Gastrocnemius medialis (tissue), 4 donors: ENCODE data around the gene COL6A5.

Experiments used
- CTCF ChIP-seq, 5 experiments: fragments of 450-650 bp in 3 of 5; fragments of 200-600 bp in 2 of 5; sonication (generic) in 2 of 5; IDR thresholded peaks in 4 of 5; conservative IDR thresholded peaks in 1 of 5; 1 replicate in 4 of 5; 2 replicates in 1 of 5; pipeline ENCODE4 v1.5.1; 2016 to 2019; ENCODE audit warnings: antibody characterized with exemption in 5 of 5, mild to moderate bottlenecking in 3 of 5, moderate library complexity in 3 of 5
- POLR2A ChIP-seq, 2 donors: fragments of 450-650 bp; IDR thresholded peaks; one replicate each; pipeline ENCODE4 v1.6.1; 2017; ENCODE audit warnings: antibody characterized with exemption in 2 of 2, mild to moderate bottlenecking in 2 of 2, moderate library complexity in 2 of 2

- TF ChIP-seq CTCF (IDR thresholded peaks at IDR 0.05 in 4 of 5, conservative IDR thresholded peaks at IDR 0.05 in 1 of 5) (no peak), POLR2A (IDR thresholded peaks at IDR 0.05) (no peak)
Observed at GRCh38 chr3:130383424-130383823, 38.0 kb downstream of the COL6A5 start.
